GM19035 (cell line): ENCODE data around the gene TSPAN5.
"Not testable (repeated sequence)": the region's sequence is repeated elsewhere in the genome, so short reads cannot be mapped to it uniquely, and the experiment has no call there.

Experiments
- ATAC-seq: cut with Tn5 transposase; IDR thresholded peaks from one replicate; pipeline ENCODE4 v1.9.1; 2021; ENCODE audit not compliant: unreplicated experiment

The TSPAN5 gene

DNA sequence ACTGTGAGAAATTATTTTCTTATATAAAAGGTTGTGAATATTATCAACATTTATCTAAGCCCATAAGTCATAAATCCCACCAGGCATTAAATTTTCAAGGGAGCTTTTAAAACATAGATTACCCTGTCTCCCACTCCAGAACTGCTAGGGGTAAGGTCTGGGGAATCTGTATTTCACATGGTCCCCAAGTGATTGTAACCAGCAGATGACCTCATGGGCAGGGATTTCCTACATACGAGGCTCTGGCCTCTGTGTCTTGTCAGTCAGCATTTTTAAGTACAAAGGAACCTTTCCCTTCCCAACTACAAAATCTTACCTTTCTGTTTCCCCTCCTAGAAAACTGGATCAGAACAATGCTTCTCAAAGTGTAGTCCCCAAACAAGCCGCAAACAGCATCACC lies 188.6 kb downstream of the TSPAN5 start:
- ATAC-seq, result no peak

DNA sequence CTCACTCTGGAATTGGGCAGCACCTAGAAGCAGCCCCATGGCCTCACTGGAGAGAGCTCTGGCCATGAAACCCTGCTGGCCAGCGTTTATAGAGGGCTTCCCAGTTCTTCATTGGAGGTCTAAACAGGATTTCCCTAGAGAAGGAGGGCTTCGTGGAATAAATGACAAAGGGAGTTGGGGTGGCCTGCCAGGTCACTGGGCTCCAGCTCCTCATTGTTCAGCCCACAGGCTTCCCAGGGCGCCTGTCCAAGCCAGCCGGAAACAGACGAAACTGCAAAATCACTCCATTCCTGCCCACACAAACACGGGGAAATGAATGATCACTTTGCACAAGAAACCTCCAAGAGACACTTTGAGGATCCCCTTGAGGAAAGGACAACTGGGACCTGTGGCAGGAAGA lies 189.7 kb downstream of the TSPAN5 start:
- ATAC-seq, result no peak

DNA sequence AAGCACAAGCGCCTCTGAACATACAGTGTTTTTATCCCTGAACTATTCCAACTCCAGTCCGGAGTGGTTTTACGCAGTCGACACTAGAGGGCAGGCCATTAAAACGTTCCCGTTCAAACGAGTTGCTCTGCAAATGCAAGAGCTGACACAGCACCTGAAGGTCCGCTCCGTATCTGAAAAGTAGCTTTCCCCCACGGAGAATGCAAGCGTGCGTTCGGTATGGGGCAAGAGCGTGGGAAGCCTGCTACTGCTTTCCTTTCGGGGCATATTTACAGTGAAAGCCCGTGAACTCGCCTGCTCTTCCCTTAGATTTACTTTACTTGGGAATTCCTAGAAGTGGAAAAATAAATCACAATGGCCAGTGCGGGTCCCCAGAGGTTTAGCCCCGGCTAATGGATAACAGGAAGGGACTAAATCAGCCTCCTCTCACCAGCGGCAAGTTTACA lies 190.8 kb downstream of the TSPAN5 start:
- peak; percentile 97 for ATAC-seq

DNA sequence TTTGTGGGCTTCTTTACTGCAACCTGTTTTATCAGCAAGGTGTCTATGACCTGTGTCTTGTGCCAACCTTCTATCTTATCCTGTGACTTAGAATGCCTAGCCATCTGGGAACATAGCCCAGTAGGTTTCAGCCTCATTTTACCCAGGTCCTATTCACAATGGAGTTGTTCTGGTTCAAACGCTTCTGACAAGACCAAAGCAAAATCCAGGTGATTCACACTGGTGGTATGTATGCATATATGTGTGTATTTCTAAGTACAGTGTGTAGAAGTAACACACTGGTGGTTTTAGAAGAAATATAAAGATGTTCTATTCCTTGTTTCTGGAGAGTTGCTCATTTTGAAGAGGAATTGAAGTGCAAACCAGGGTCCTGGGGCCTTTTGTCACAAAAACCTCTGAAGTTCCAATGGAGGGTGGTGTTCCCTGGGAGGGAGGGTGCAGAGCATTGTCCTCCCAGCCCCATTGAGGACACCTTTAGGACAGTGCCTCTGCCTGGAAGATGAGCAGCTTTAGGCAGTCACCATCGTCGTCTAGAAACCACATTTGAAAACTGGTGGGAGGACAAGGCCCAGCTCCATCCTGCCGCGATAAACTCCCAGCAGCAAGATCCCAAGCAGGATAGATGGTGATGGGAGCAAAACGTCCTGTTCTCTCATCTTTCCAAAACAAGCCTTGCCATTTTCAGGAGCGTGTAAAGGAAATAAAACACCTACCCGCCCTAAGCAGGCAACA lies 191.4 kb downstream of the TSPAN5 start:
- ATAC-seq, result peak; percentile 4

DNA sequence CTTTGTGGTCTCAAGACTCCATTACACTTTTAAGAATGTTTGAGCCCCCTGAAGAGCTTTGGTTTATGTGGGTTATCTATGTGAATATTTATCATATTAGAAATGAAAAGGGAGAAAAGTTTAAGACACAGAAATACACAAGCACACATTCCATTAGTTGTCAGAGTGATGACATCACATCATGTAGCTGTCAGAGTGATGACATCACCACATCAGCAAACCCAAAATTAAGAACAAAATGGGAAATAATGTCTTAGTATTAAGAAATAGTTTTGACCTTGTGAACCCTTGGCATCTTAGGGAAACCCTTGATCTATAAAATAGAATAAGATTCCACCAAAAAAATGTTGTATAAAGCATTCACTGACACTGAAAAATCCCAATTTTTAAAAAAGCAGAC lies 195.9 kb downstream of the TSPAN5 start:
- ATAC-seq, result no peak

DNA sequence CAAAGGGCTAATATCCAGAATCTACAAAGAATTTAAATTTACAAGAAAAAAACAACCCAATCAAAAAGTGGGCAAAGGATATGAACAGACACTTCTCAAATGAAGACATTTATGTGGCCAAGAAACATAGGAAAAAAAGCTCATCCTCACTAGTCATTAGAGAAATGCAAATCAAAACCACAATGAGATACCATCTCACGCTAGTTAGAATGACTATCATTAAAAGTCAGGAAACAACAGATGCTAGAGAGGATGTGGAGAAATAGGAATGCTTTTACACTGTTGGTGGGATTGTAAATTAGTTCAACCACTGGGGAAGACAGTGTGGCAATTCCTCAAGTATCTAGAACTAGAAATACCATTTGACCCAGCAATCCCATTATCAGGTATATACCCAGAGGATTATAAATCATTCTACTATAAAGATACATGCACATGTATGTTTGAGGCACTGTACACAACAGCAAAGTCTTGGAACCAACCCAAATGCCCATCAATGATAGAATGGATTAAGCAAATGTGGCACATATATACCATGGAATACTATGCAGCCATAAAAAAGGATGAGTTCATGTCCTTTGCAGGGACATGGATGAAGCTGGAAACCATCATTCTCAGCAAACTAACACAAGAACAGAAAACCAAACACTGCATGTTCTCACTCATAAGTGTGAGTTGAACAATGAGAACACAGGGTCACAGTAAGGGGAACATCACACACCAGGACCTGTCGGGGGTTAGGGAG lies 197.1 kb downstream of the TSPAN5 start:
- ATAC-seq, result not testable (repeated sequence)

DNA sequence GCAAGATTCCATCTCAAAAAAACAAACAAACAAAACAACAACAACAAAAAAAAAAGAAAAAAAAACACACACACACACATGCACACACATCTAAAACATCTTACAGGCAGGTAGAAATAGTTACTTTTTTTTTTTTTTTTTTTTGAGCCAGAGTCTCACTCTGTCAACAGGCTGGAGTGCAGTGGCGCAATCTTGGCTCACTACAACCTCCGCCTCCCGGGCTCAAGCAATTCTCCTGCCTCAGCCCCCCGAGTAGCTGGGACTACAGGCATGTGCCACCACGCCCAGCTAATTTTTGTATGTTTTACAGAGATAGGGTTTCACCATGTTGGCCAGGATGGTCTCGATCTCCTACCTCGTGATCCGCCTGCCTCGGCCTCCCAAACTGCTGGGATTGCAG lies 201.0 kb downstream of the TSPAN5 start:
- ATAC-seq, result not testable (repeated sequence)

DNA sequence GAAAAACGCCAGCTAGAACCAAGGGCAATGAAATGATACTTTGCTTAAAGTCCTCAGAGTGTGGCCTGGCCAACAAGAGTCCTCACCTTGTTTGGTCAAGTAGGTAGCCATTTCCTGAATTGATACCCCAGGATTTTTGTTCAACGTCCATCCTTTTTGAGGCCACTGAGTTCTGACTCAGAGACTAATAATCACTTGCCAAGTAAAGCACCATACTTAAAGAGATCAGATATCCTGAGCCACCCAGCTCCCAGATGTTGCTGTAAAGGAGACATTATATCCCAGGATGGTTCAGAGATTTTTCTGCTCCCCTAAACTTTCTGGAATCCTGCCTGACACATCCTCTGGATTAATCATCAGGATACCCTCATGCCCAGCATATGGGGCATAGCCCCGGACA lies 206.3 kb downstream of the TSPAN5 start:
- no peak for ATAC-seq

DNA sequence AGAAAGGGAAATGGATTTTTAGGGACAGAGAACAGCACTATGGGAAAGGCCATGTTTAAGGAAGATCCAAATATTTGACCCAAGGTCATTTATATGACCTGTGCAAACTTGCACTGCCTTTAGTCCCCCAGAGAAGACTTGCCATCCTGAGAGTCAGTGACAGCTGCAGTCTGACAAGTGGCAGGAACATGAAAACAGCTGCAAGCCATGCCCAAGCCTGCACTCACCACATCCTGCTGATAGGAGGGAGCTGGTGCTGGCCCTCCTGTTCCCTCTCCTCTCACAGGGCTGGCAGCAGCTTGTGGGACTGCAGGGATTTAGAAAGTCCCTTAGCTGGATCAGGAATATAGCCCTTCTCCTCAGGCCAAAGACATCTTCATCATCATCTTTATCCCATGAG lies 209.5 kb downstream of the TSPAN5 start:
- ATAC-seq, result no peak

DNA sequence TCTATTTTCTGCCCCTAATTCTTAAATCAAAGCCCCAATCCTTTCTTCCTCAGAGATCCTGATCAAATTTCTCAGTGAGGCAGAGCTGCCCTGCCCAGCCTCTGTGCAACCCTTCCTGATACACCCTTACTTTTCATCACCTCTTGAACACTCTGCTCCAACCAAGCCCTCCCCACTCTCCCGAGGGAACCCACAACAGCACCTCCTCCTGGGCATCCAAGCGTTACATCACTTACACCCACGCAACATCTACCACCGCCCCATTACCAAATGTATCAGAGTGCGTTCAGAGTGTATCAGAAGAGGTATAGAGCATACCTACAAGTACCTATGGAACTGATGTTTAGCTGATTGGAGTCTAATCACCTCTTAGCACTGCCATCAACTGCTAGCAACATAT lies 210.8 kb downstream of the TSPAN5 start:
- no peak for ATAC-seq

DNA sequence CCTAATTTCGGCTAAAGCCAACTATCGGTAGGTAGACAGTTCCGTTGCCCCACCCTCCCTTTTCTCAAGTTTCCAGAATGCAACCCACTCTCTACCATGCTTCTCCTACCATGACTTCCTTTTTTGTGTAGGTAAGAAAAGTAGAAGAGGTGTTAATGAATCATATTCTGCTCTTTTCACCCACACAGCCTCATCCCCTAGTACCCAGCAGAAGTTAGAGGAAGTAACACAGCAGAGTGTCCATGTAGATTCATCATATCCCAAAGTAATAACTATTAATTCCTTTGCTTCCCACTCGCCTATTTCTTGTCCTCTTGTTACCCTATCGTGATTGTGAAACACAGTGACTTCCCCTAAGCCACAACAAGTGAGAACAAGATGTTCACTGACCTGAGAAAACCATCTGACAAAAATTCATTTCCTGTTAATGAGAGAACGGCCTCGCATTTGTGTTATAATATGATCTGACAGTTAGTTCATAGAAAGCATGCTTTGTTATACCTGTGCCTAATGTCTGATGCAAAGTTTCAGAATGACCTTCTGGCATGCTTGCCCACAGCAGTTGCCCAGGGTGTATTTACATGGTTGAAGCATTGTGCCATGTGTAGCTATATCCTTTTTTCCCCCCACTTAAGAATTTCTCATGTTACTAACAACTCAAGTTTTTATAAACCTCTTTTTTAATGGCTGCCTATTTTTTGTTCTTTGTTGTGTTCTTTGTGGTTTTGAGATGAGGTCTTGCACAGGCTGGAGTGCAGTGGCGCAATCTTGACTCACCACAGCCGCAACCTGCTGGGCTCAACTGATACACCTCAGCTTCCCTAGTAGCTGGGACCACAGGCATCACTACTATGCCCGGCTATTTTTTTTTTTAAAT lies 211.7 kb downstream of the TSPAN5 start:
- peak; percentile 81 for ATAC-seq

DNA sequence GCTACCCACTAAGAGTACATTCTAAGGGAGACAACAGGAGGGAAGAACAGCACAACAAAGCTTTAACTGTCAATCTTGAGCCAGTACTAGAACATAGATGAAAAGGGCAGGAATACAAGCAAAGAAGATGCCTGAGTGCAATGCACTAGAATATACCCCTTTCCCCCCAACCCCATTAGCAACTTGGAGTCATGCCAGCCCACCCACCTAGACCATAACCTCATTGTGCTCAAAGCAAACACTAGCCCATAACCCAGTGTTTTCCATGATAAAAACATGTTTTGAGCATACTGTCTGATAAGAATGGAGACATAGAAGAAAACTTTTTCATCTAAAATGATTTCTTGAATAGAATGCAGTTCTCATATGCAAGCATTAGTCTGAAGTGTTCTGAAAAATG lies 214.0 kb downstream of the TSPAN5 start:
- no peak for ATAC-seq

DNA sequence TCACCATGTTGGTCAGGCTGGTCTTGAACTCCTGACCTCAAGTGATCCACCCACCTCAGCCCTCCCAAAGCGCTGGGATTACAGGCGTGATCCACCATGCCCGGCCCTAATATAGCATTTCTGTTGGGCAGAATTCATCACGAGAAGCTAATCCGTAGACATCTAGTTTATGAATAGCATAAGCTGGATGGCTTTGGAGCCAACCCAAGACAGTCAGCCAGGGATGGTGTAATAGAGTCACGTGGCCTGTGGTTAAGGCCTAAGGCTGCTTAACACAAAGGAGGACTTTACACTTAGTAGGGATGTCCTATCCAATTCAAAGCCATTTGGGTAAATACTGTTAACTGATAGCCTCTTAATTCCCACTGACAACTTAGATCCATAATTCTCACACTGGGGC lies 223.6 kb downstream of the TSPAN5 start:
- ATAC-seq, result no peak

DNA sequence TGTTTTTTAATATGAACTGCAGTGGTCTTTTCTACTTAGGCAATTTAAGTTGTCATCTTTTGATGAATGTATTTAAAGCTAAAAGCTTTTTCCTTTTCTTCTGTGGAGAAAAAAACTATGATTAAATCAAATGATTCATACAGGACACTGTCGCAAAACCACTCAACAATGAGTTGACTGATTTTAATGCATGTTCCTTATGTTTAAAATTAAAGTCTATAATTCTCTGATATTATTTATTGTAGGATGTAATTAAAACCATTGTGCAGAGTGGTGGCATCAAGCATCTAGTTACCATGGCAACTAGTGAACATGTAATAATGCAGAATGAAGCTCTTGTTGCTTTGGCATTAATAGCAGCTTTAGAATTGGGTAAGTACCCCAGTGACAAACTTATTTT lies 224.7 kb downstream of the TSPAN5 start:
- no peak for ATAC-seq

DNA sequence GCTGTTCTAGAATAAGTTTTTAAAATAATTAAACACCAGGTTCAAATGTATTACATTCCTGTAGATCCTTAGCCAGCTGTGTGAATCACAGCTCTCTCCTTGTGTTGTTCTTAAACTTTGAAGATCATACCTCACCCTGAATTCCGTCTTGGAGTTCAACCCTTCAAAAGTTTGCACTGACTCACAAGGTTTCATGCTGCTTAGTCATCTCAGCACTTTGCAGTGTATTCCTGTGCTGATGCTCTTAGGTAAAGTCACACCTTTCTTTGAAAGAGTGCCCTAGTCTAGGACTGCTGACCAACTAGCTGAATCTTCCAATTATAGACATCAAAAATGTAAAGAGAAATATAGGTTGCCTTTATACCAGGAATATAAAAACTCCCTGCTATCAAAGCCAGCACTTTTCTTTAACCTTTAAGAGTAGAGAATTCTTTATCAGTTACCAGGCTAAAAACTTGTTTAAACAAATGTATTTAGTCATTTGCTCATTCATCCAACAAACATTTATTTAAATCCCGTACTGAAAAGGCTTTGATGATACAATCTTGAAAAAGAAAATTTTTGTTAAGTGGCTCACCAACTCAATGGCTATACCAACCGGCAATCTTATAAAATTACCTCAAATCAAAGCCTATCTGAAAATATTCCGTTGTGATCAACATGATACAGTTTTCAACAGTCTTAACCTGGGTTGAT lies 227.6 kb downstream of the TSPAN5 start:
- no peak for ATAC-seq

DNA sequence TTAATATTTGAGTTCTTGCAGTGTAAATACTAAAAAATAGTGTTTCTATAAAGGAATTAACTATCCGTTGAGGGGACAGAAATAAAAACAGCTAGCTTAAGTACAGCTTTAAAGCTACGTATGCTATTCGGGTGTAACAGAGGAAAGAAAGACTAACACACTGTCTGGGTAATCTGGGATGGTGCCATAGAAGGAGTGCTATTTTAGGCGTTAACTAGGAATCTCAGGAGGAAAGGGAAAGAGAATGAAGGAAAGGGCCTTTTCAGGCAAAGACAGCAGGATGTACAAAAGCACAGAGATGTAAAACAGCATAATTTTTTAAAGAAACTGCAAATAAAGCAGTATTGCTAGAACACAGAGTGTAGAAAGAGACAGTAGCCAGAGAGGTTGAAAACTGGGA lies 235.4 kb downstream of the TSPAN5 start:
- no peak for ATAC-seq

DNA sequence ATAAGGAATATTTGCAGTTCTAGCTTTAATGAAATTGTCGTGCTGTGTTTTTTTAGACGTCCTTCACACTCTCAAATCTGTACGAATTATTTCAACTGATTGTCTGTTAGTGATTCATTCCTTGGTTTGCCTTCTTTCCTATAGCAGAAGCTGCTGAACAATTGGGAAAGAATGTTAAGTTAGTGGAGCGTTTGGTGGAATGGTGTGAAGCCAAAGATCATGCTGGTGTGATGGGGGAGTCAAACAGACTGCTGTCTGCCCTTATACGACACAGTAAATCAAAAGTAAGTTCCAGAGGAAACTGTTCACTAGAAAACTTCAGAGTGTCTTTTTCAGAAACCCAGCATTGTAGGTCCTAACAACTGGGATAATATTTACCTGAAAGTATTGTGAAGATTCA lies 237.3 kb downstream of the TSPAN5 start:
- ATAC-seq, result no peak
